Nephron (organoid): ENCODE results near the gene LRRC8D.

Experiments
- H3K27ac Mint-ChIP-seq, 3 experiments: 2 replicates each; pipeline ENCODE4 v1.8.0; 2020; ENCODE audit warnings: mixed read lengths in 3 of 3, mild to moderate bottlenecking in 2 of 3, moderate library complexity in 1 of 3
- H3K27me3 Mint-ChIP-seq: 2 replicates; pipeline ENCODE4 v1.8.0; 2021; ENCODE audit warnings: low read depth, mild to moderate bottlenecking, moderate library complexity, mixed read lengths
- H3K36me3 Mint-ChIP-seq: 2 replicates; pipeline ENCODE4 v1.8.0; 2020; ENCODE audit warnings: low read depth, mixed read lengths
- H3K4me1 Mint-ChIP-seq: 2 replicates; pipeline ENCODE4 v1.8.0; 2020; ENCODE audit warnings: mixed read lengths
- H3K4me3 Mint-ChIP-seq, 3 experiments: 2 replicates each; pipeline ENCODE4 v1.8.0; 2020; ENCODE audit warnings: mild to moderate bottlenecking in 3 of 3, mixed read lengths in 3 of 3, moderate library complexity in 2 of 3
- H3K9me3 Mint-ChIP-seq: 2 replicates; pipeline ENCODE4 v1.8.0; 2020; ENCODE audit warnings: mixed read lengths
- CTCF ChIP-seq, 3 experiments: fragments of 200-600 bp; sonication (generic); IDR thresholded peaks; one replicate each; pipeline ENCODE4 v1.5.0; 2021; ENCODE audit warnings: antibody characterized with exemption in 3 of 3; ENCODE audit not compliant: unreplicated experiment in 3 of 3

The LRRC8D gene

GRCh38 chr1:89844860-89845259 lies 24.0 kb downstream of the LRRC8D start:
- Mint-ChIP-seq H3K4me1 (peaks cover 35% of the 10 kb centered on the region), H3K4me3 (peak overlapping the region; percentile 84 to 95 (median 88)), H3K9me3 (no peaks in the 10 kb centered on the region), H3K27me3 (peaks cover 3% of the 10 kb centered on the region), H3K27ac (no peak overlapping the region), H3K36me3 (peaks cover 19% of the 10 kb centered on the region)
- TF ChIP-seq CTCF (IDR thresholded peaks at IDR 0.05; ENCODE audit: unreplicated experiment in 3 of 3): no peak

- Mint-ChIP-seq H3K4me1 (peaks cover 24% of the 10 kb centered on the region), H3K9me3 (no peaks in the 10 kb centered on the region), H3K27me3 (no peaks in the 10 kb centered on the region), H3K4me3 (no peak overlapping the region), H3K36me3 (peaks cover 27% of the 10 kb centered on the region), H3K27ac (no peak overlapping the region)
- no peak for TF ChIP-seq CTCF (IDR thresholded peaks at IDR 0.05; ENCODE audit: unreplicated experiment in 3 of 3)
Observed at GRCh38 chr1:89847191-89847729, 26.4 kb downstream of the LRRC8D start.

- H3K9me3 Mint-ChIP-seq: no peaks in the 10 kb centered on the region
- TF ChIP-seq CTCF (IDR thresholded peaks at IDR 0.05; ENCODE audit: unreplicated experiment in 3 of 3): no peak
- H3K4me1 Mint-ChIP-seq: peaks cover 6% of the 10 kb centered on the region
- no peak overlapping the region for H3K27ac Mint-ChIP-seq
- peaks cover 25% of the 10 kb centered on the region for H3K36me3 Mint-ChIP-seq
- H3K27me3 Mint-ChIP-seq: no peaks in the 10 kb centered on the region
- no peak overlapping the region for H3K4me3 Mint-ChIP-seq
Observed at GRCh38 chr1:89850844-89851415, 30.1 kb downstream of the LRRC8D start.

GRCh38 chr1:89854140-89854539 lies 33.3 kb downstream of the LRRC8D start:
- no peaks in the 10 kb centered on the region for H3K4me1 Mint-ChIP-seq
- no peak overlapping the region for H3K4me3 Mint-ChIP-seq
- H3K27ac Mint-ChIP-seq: no peak overlapping the region
- no peak for TF ChIP-seq CTCF (IDR thresholded peaks at IDR 0.05; ENCODE audit: unreplicated experiment in 3 of 3)
- no peaks in the 10 kb centered on the region for H3K9me3 Mint-ChIP-seq
- H3K36me3 Mint-ChIP-seq: peaks cover 12% of the 10 kb centered on the region
- no peaks in the 10 kb centered on the region for H3K27me3 Mint-ChIP-seq

- H3K27ac Mint-ChIP-seq: no peak overlapping the region
Observed at GRCh38 chr1:89855413-89856123, 34.7 kb downstream of the LRRC8D start.

More at GRCh38 chr1:89855413-89856123, 34.7 kb downstream of the LRRC8D start:
- no peaks in the 10 kb centered on the region for H3K9me3 Mint-ChIP-seq
- no peaks in the 10 kb centered on the region for H3K27me3 Mint-ChIP-seq
- H3K36me3 Mint-ChIP-seq: peaks cover 9% of the 10 kb centered on the region
- no peak for TF ChIP-seq CTCF (IDR thresholded peaks at IDR 0.05; ENCODE audit: unreplicated experiment in 3 of 3)
- H3K4me1 Mint-ChIP-seq: no peaks in the 10 kb centered on the region
- H3K4me3 Mint-ChIP-seq: no peak overlapping the region
